ENCODE results near the gene GAS1.

The GAS1 gene

DNA sequence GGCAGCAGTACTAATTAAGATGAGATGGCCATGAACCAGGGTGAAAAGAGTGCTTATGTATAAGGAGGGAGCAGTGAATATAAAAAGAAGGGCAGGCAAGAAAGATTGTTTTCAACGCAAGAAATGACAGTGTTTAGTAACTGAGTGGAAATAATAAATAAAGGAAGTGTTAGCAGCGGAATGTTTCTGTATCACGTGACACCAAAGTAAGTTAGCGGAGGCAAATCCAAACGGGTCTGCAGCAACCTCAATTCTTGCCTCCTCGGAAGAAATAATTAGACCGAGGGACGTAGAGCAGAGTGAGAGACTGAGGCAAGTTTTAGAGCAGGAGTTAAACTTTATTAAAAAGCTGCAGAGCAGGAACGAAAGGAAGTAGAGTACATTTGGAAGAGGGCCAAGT lies 15.4 kb upstream of the GAS1 start:
- H3F3A ChIP-seq (ENCODE audit: low read depth), result no peaks in the 10 kb centered on the region
- H2AFZ ChIP-seq (ENCODE audit: low read length), result no peak overlapping the region
- H3K4me1 ChIP-seq (ENCODE audit: insufficient read depth, low read length, poor library complexity, severe bottlenecking), result no peaks in the 10 kb centered on the region
- H3K9ac ChIP-seq (ENCODE audit: low read depth, low read length, poor library complexity, severe bottlenecking), result no peak overlapping the region
- H3K9me2 ChIP-seq (replicated peaks; ENCODE audit: low read depth, low read length), result no peaks in the 10 kb centered on the region
- no peaks in the 10 kb centered on the region for H3K36me3 ChIP-seq (ENCODE audit: insufficient read depth, low read length)
- H3K27me3 ChIP-seq (ENCODE audit: insufficient read depth, low read length, poor library complexity, severe bottlenecking), result peaks cover 5% of the 10 kb centered on the region
- no peak overlapping the region for H3K4me3 ChIP-seq (ENCODE audit: low read length, poor library complexity, severe bottlenecking)
- H4K20me1 ChIP-seq (ENCODE audit: insufficient read depth, low read length, poor library complexity, severe bottlenecking), result no peaks in the 10 kb centered on the region
- H3K79me2 ChIP-seq (ENCODE audit: insufficient read depth, low read length), result no peaks in the 10 kb centered on the region
- no peaks in the 10 kb centered on the region for H3K9me3 ChIP-seq (ENCODE audit: insufficient read depth, low read depth, low read length)
- TF ChIP-seq, protein P1, sequence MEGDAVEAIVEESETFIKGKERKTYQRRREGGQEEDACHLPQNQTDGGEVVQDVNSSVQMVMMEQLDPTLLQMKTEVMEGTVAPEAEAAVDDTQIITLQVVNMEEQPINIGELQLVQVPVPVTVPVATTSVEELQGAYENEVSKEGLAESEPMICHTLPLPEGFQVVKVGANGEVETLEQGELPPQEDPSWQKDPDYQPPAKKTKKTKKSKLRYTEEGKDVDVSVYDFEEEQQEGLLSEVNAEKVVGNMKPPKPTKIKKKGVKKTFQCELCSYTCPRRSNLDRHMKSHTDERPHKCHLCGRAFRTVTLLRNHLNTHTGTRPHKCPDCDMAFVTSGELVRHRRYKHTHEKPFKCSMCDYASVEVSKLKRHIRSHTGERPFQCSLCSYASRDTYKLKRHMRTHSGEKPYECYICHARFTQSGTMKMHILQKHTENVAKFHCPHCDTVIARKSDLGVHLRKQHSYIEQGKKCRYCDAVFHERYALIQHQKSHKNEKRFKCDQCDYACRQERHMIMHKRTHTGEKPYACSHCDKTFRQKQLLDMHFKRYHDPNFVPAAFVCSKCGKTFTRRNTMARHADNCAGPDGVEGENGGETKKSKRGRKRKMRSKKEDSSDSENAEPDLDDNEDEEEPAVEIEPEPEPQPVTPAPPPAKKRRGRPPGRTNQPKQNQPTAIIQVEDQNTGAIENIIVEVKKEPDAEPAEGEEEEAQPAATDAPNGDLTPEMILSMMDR (conservative IDR thresholded peaks at IDR 0.05; ENCODE audit: low read length), result no peak
- TF ChIP-seq EZH2phosphoT487 (IDR thresholded peaks at IDR 0.05; ENCODE audit: borderline replicate concordance), result no peak
- no peak overlapping the region for H3K4me2 ChIP-seq (ENCODE audit: low read depth, low read length, poor library complexity, severe bottlenecking)

DNA sequence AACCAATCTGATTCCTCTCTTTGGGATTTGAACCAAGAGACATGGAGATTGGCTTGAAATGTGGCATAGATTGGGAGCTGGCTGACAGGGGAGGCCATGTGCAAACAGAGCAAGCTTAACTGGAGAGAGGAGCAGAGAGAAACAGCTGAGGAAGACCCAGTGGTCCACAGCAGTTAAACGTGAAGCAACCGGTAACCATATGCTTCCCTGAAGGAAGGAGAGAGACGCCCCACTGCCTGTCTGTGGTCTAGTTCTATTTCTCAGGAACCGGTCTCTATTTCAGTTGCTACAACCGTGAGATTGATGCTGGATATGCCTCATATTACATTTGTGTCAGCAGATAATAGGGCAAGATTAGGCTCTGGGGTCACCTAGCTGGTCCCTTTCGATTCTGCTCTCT lies 13.6 kb upstream of the GAS1 start:
- H4K20me1 ChIP-seq (ENCODE audit: insufficient read depth, low read length, poor library complexity, severe bottlenecking), result no peaks in the 10 kb centered on the region
- peaks cover 5% of the 10 kb centered on the region for H3K27me3 ChIP-seq (ENCODE audit: insufficient read depth, low read length, poor library complexity, severe bottlenecking)
- TF ChIP-seq, protein P1 (conservative IDR thresholded peaks at IDR 0.05; ENCODE audit: low read length), result no peak
- TF ChIP-seq EZH2phosphoT487 (IDR thresholded peaks at IDR 0.05; ENCODE audit: borderline replicate concordance), result no peak
- no peaks in the 10 kb centered on the region for H3F3A ChIP-seq (ENCODE audit: low read depth)
- no peaks in the 10 kb centered on the region for H3K79me2 ChIP-seq (ENCODE audit: insufficient read depth, low read length)
- H3K36me3 ChIP-seq (ENCODE audit: insufficient read depth, low read length), result no peaks in the 10 kb centered on the region
- H3K4me1 ChIP-seq (ENCODE audit: insufficient read depth, low read length, poor library complexity, severe bottlenecking), result no peaks in the 10 kb centered on the region
- H3K4me2 ChIP-seq (ENCODE audit: low read depth, low read length, poor library complexity, severe bottlenecking), result no peak overlapping the region
- no peak overlapping the region for H3K9ac ChIP-seq (ENCODE audit: low read depth, low read length, poor library complexity, severe bottlenecking)
- no peaks in the 10 kb centered on the region for H3K9me3 ChIP-seq (ENCODE audit: insufficient read depth, low read depth, low read length)
- no peak overlapping the region for H3K4me3 ChIP-seq (ENCODE audit: low read length, poor library complexity, severe bottlenecking)
- no peak overlapping the region for H2AFZ ChIP-seq (ENCODE audit: low read length)
- H3K9me2 ChIP-seq (replicated peaks; ENCODE audit: low read depth, low read length), result no peaks in the 10 kb centered on the region

DNA sequence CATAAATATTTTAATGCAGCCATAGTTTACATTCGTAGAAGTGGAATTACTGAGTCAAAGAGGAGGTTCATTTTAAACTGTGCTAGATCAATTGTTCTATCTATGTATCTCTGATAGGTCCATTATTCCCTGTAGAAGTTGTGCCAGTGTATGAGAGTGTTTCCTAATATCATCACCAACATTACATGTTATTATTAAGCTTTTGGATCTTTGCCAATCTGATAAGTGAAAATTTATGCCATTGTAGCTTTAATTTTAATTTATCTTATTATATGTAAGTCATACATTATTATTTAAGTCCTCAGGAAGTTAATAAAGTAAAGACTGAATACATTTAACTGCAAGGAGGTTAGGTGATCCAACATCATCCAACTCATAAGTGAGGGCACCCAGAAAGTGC lies 10.9 kb upstream of the GAS1 start:
- no peaks in the 10 kb centered on the region for H3K36me3 ChIP-seq (ENCODE audit: insufficient read depth, low read length)
- H4K20me1 ChIP-seq (ENCODE audit: insufficient read depth, low read length, poor library complexity, severe bottlenecking), result no peaks in the 10 kb centered on the region
- H3K4me3 ChIP-seq (ENCODE audit: low read length, poor library complexity, severe bottlenecking), result no peak overlapping the region
- H3K27me3 ChIP-seq (ENCODE audit: insufficient read depth, low read length, poor library complexity, severe bottlenecking), result peaks cover 5% of the 10 kb centered on the region
- H3K4me2 ChIP-seq (ENCODE audit: low read depth, low read length, poor library complexity, severe bottlenecking), result no peak overlapping the region
- H3K4me1 ChIP-seq (ENCODE audit: insufficient read depth, low read length, poor library complexity, severe bottlenecking), result no peaks in the 10 kb centered on the region
- H3K79me2 ChIP-seq (ENCODE audit: insufficient read depth, low read length), result no peaks in the 10 kb centered on the region
- H3K9me3 ChIP-seq (ENCODE audit: insufficient read depth, low read depth, low read length), result no peaks in the 10 kb centered on the region
- H3K9ac ChIP-seq (ENCODE audit: low read depth, low read length, poor library complexity, severe bottlenecking), result no peak overlapping the region
- no peak for TF ChIP-seq EZH2phosphoT487 (IDR thresholded peaks at IDR 0.05; ENCODE audit: borderline replicate concordance)
- TF ChIP-seq, protein P1 (conservative IDR thresholded peaks at IDR 0.05; ENCODE audit: low read length), result no peak
- no peaks in the 10 kb centered on the region for H3F3A ChIP-seq (ENCODE audit: low read depth)
- H3K9me2 ChIP-seq (replicated peaks; ENCODE audit: low read depth, low read length), result no peaks in the 10 kb centered on the region
- no peak overlapping the region for H2AFZ ChIP-seq (ENCODE audit: low read length)
